ENCODE measurements around the gene SDR42E1. TPM values are rescaled to one million over a fixed set of nuclear protein-coding genes. Genes with fewer than 3 reads are reported as not detected.

SDR42E1 gene
- total and polyA plus RNA-seq, 2 of the 4 experiments (the other 2 are of a cell fraction) = 0.44 to 0.72 TPM

DNA sequence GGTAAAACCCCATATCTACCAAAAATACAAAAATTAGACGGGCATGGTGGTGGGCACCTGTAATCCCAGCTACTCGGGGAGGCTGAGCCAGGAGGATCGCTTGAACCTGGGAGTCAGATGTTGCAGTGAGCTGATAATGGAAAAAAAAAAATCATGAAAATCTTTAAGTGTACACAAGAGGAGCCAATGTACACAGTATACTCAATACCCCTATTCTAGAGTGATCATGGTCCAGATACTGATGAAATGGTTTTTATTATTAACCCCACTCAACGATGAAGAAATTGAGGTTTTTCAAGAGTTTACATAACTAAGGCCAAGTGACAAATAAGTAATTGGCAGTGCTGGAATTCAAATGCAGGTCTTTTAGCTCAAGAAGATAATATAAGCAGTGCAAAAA is 35.3 kb upstream of the SDR42E1 start:
- no peak for DNase-seq
- H2BK15ac ChIP-seq (ENCODE audit: low read depth, low read length) = no peak overlapping the region; the same call in 2 of the 3 replicates
- intact Hi-C loops (cut with micrococcal nuclease) = no loop called here
- no peak overlapping the region for H3K27ac ChIP-seq (ENCODE audit: insufficient read depth, low read length)
- dilution Hi-C loops (cut with HindIII; ENCODE audit: low sequenced_read_pairs, unreplicated experiment) = no loop called here
- H3K79me1 ChIP-seq (ENCODE audit: low read depth in 1 of 2, low read length in 2 of 2) = no peaks in the 10 kb centered on the region
- no peak overlapping the region for H4K91ac ChIP-seq (ENCODE audit: insufficient read depth, low read depth, low read length)
- H3K56ac ChIP-seq (ENCODE audit: extremely low read depth, insufficient read depth, low read length) = no peak overlapping the region
- H3K18ac ChIP-seq (ENCODE audit: low read depth, low read length) = no peak overlapping the region
- no peak overlapping the region for H2BK120ac ChIP-seq (ENCODE audit: low read depth, low read length)
- H4K20me1 ChIP-seq (ENCODE audit: insufficient read depth, low read length) = no peaks in the 10 kb centered on the region
- BruUV-seq (replicated peaks) = no TSS peak
- no peak overlapping the region for H3K4ac ChIP-seq (ENCODE audit: low read depth, low read length)
- no peak overlapping the region for H3K4me3 ChIP-seq (ENCODE audit: insufficient read depth, low read depth, low read length)
- in situ Hi-C loops (cut with MboI; ENCODE audit: low sequenced_read_pairs) = no loop called here
- POLR2A ChIA-PET (ENCODE audit: unreplicated experiment) = no interaction called here
- CTCF ChIA-PET = no interaction called here
- H2AFZ ChIP-seq (replicated peaks; ENCODE audit: low read length, poor library complexity) = no peak overlapping the region
- H3K23ac ChIP-seq (ENCODE audit: low read depth, low read length) = no peak overlapping the region
- H3K9me1 ChIP-seq (ENCODE audit: insufficient read depth, low read length) = no peaks in the 10 kb centered on the region; the same call in 1 of the 2 replicates
- no peak overlapping the region for H2AK9ac ChIP-seq (replicated peaks; ENCODE audit: low read depth, low read length, poor library complexity)
- H4K8ac ChIP-seq (ENCODE audit: low read depth in 2 of 2, low read length in 2 of 2) = no peak overlapping the region
- no peak overlapping the region for H3K9ac ChIP-seq (ENCODE audit: low read depth, low read length)
- H3K4me2 ChIP-seq (ENCODE audit: low read depth, low read length) = no peak overlapping the region
- no peak overlapping the region; the same call in 1 of the 2 replicates for H4K5ac ChIP-seq (ENCODE audit: low read depth, low read length)
- H3K36me3 ChIP-seq (ENCODE audit: control insufficient read depth, insufficient read depth, low read length) = no peaks in the 10 kb centered on the region
- H2BK5ac ChIP-seq (ENCODE audit: low read depth, low read length, poor library complexity, severe bottlenecking) = no peak overlapping the region
- H3K9me3 ChIP-seq (ENCODE audit: control insufficient read depth, insufficient read depth, low read length) = no peaks in the 10 kb centered on the region
- no peak for ATAC-seq (ENCODE audit: low read depth)
- H3K4me1 ChIP-seq (ENCODE audit: control insufficient read depth, insufficient read depth, low read length) = peaks cover 13% of the 10 kb centered on the region
- H3K14ac ChIP-seq (replicated peaks; ENCODE audit: low read depth, low read length) = no peak overlapping the region
- TF ChIP-seq CEBPB (IDR thresholded peaks at IDR 0.05; ENCODE audit: low read depth, low read length) = no peak
- TF ChIP-seq NFE2L2 (IDR thresholded peaks at IDR 0.05; ENCODE audit: low read depth, low read length) = no peak
- no peak for TF ChIP-seq RFX5 (IDR thresholded peaks at IDR 0.05; ENCODE audit: low read depth, low read length)
- TF ChIP-seq POLR2A (IDR thresholded peaks at IDR 0.05; ENCODE audit: low read depth, low read length) = no peak
- TF ChIP-seq MXI1 (IDR thresholded peaks at IDR 0.05; ENCODE audit: borderline replicate concordance, low read depth, low read length) = no peak
- TF ChIP-seq CHD1 (IDR thresholded peaks at IDR 0.05; ENCODE audit: low read depth, low read length) = no peak
- TF ChIP-seq MAFK (IDR thresholded peaks at IDR 0.05; ENCODE audit: low read depth, low read length) = no peak
- TF ChIP-seq ELK1 (IDR thresholded peaks at IDR 0.05; ENCODE audit: borderline replicate concordance, low read depth, low read length) = no peak
- TF ChIP-seq, protein P1, sequence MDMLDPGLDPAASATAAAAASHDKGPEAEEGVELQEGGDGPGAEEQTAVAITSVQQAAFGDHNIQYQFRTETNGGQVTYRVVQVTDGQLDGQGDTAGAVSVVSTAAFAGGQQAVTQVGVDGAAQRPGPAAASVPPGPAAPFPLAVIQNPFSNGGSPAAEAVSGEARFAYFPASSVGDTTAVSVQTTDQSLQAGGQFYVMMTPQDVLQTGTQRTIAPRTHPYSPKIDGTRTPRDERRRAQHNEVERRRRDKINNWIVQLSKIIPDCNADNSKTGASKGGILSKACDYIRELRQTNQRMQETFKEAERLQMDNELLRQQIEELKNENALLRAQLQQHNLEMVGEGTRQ (IDR thresholded peaks at IDR 0.05; ENCODE audit: low read depth, low read length) = no peak
- TF ChIP-seq SMC3 (IDR thresholded peaks at IDR 0.05; ENCODE audit: low read depth, low read length) = no peak
- no peak for TF ChIP-seq RCOR1 (IDR thresholded peaks at IDR 0.05; ENCODE audit: insufficient replicate concordance, low read length)
- TF ChIP-seq BHLHE40 (IDR thresholded peaks at IDR 0.05; ENCODE audit: low read depth, low read length) = no peak
- no peak for TF ChIP-seq FOS (IDR thresholded peaks at IDR 0.05; ENCODE audit: low read depth, low read length)
- no peak overlapping the region for H2BK20ac ChIP-seq (ENCODE audit: low read depth, low read length)
- no CpG with 5 or more reads among the region's 4 CpGs for WGBS, 2 experiments (ENCODE audit: extremely low coverage in 2 of 2, insufficient read length in 1 of 2)
- H3K27me3 ChIP-seq (ENCODE audit: control insufficient read depth, insufficient read depth, low read length) = peaks cover 3% of the 10 kb centered on the region; the same call in 1 of the 2 replicates
- no peak overlapping the region for H2AK5ac ChIP-seq (ENCODE audit: low read depth, low read length)
